Testis (tissue), 2 donors: ENCODE data around the gene RAB3C.

Experiments used
- CTCF ChIP-seq, 3 experiments: fragments of 450-650 bp in 2 of 3; fragments of 200-600 bp in 1 of 3; sonication (generic) in 1 of 3; IDR thresholded peaks; one replicate each; pipeline ENCODE4 v1.5.1; 2016 to 2019; ENCODE audit warnings: antibody characterized with exemption in 3 of 3, mild to moderate bottlenecking in 2 of 3, moderate library complexity in 1 of 3
- POLR2A ChIP-seq: fragments of 450-650 bp; IDR thresholded peaks from one replicate; pipeline ENCODE4 v1.6.1; 2017; ENCODE audit warnings: antibody characterized with exemption, mild to moderate bottlenecking, moderate library complexity

- no peak for TF ChIP-seq CTCF (IDR thresholded peaks at IDR 0.05)
- TF ChIP-seq POLR2A: no peak
Measured at GRCh38 chr5:58683567-58683966, 100.7 kb downstream of the RAB3C start.
